H9 (cell line): ENCODE measurements around the gene GATA5. TPM values are rescaled to one million over a fixed set of nuclear protein-coding genes. Genes with fewer than 3 reads are reported as not detected.

Experiments used
- DNase-seq: peaks from one replicate; pipeline ENCODE4 v3.0.0-alpha.2; 2017
- H2AFZ ChIP-seq: one replicate; pipeline ENCODE4 v1.6.1; 2013; ENCODE audit warnings: mild to moderate bottlenecking, low read length, control low read depth, moderate library complexity
- H2AK5ac ChIP-seq: 2 replicates; pipeline ENCODE4 v1.6.1; 2013; ENCODE audit warnings: low read length, control low read depth, mixed read lengths; ENCODE audit not compliant: insufficient read length
- H2BK120ac ChIP-seq: one replicate; pipeline ENCODE4 v1.6.1; 2013; ENCODE audit warnings: low read depth, mild to moderate bottlenecking, low read length, control low read depth, inconsistent platforms; ENCODE audit not compliant: poor library complexity, severe bottlenecking
- H2BK12ac ChIP-seq: 2 replicates; pipeline ENCODE4 v1.6.1; 2013; ENCODE audit warnings: low read length, control low read depth, mixed read lengths, low read depth; ENCODE audit not compliant: insufficient read length
- H2BK15ac ChIP-seq: 2 replicates; pipeline ENCODE4 v1.6.1; 2013; ENCODE audit warnings: low read depth, low read length, control low read depth
- H2BK20ac ChIP-seq: one replicate; pipeline ENCODE4 v1.6.1; 2013; ENCODE audit warnings: low read depth, mild to moderate bottlenecking, low read length, control low read depth, inconsistent platforms; ENCODE audit not compliant: poor library complexity, severe bottlenecking
- H2BK5ac ChIP-seq: 2 replicates; pipeline ENCODE4 v1.6.1; 2013; ENCODE audit warnings: low read length, control low read depth, mixed read lengths; ENCODE audit not compliant: insufficient read length
- H3K14ac ChIP-seq: 2 replicates; pipeline ENCODE4 v1.6.1; 2013; ENCODE audit warnings: low read length, control low read depth; ENCODE audit not compliant: insufficient read depth
- H3K18ac ChIP-seq: 2 replicates; pipeline ENCODE4 v1.6.1; 2013; ENCODE audit warnings: low read depth, mild to moderate bottlenecking, mixed read lengths, low read length, control low read depth; ENCODE audit not compliant: insufficient read length
- H3K23ac ChIP-seq: 2 replicates; pipeline ENCODE4 v1.6.1; 2013; ENCODE audit warnings: low read length, control low read depth, mixed read lengths, low read depth; ENCODE audit not compliant: insufficient read length
- H3K23me2 ChIP-seq: 2 replicates; pipeline ENCODE4 v1.6.1; 2013; ENCODE audit warnings: low read depth, mild to moderate bottlenecking, mixed read lengths, low read length, control low read depth; ENCODE audit not compliant: insufficient read length, poor library complexity, severe bottlenecking
- H3K27ac ChIP-seq: 2 replicates; pipeline ENCODE4 v1.5.1; 2013; ENCODE audit warnings: low read length, control low read depth, mixed read lengths, low read depth; ENCODE audit not compliant: insufficient read length
- H3K27me3 ChIP-seq: 2 replicates; pipeline ENCODE4 v1.6.1; 2013; ENCODE audit warnings: low read length, control low read depth, inconsistent platforms; ENCODE audit not compliant: insufficient read depth
- H3K4ac ChIP-seq: 2 replicates; pipeline ENCODE4 v1.6.1; 2013; ENCODE audit warnings: low read depth, mild to moderate bottlenecking, control low read depth, inconsistent platforms, low read length, moderate library complexity
- H3K4me1 ChIP-seq: 2 replicates; pipeline ENCODE4 v1.6.1; 2013; ENCODE audit warnings: low read length, control low read depth, inconsistent platforms; ENCODE audit not compliant: insufficient read depth
- H3K4me2 ChIP-seq: 2 replicates; pipeline ENCODE4 v1.6.1; 2013; ENCODE audit warnings: low read length, control low read depth, mixed read lengths; ENCODE audit not compliant: insufficient read length, insufficient read depth
- H3K56ac ChIP-seq: 2 replicates; pipeline ENCODE4 v1.6.1; 2013; ENCODE audit warnings: low read depth, mild to moderate bottlenecking, mixed read lengths, low read length, control low read depth; ENCODE audit not compliant: insufficient read length
- H3K79me1 ChIP-seq: 2 replicates; pipeline ENCODE4 v1.6.1; 2013; ENCODE audit warnings: low read depth, mild to moderate bottlenecking, moderate library complexity, low read length, control low read depth, inconsistent platforms; ENCODE audit not compliant: insufficient read depth, poor library complexity, severe bottlenecking
- H3K79me2 ChIP-seq: 2 replicates; pipeline ENCODE4 v1.6.1; 2013; ENCODE audit warnings: low read length, control low read depth, inconsistent platforms; ENCODE audit not compliant: insufficient read depth
- H3K9ac ChIP-seq: 2 replicates; pipeline ENCODE4 v1.6.1; 2013; ENCODE audit warnings: low read length, control low read depth, mixed read lengths; ENCODE audit not compliant: insufficient read length; ENCODE audit errors: extremely low read depth
- H3K9me3 ChIP-seq: one replicate; pipeline ENCODE4 v1.6.1; 2013; ENCODE audit warnings: low read depth, low read length, inconsistent platforms; ENCODE audit not compliant: control insufficient read depth
- H3T11ph ChIP-seq: one replicate; pipeline ENCODE4 v1.6.1; 2013; ENCODE audit warnings: mild to moderate bottlenecking, low read length, control low read depth, inconsistent platforms
- H4K20me1 ChIP-seq: one replicate; pipeline ENCODE4 v1.6.1; 2013; ENCODE audit not compliant: control insufficient read depth, insufficient read length, insufficient read depth
- H4K5ac ChIP-seq: 2 replicates; pipeline ENCODE4 v1.6.1; 2013; ENCODE audit warnings: low read depth, mild to moderate bottlenecking, mixed read lengths, low read length, control low read depth; ENCODE audit not compliant: insufficient read length
- H4K8ac ChIP-seq: replicated peaks from 2 replicates; pipeline ENCODE4 v1.6.1; 2013; ENCODE audit warnings: low read length, control low read depth, mixed read lengths, low read depth; ENCODE audit not compliant: insufficient read length
- H4K91ac ChIP-seq: 2 replicates; pipeline ENCODE4 v1.6.1; 2013; ENCODE audit warnings: low read depth, mild to moderate bottlenecking, moderate library complexity, mixed read lengths, low read length, control low read depth; ENCODE audit not compliant: insufficient read length
- H3K27ac Mint-ChIP-seq, 3 experiments: 2 replicates in 2 of 3; 3 replicates in 1 of 3; pipeline ENCODE4 v1.8.0; 2020 to 2021; ENCODE audit warnings: mixed read lengths in 3 of 3, mild to moderate bottlenecking in 1 of 3, moderate library complexity in 1 of 3
- H3K27me3 Mint-ChIP-seq: 2 replicates; pipeline ENCODE4 v1.8.0; 2021; ENCODE audit warnings: low read depth, mild to moderate bottlenecking, moderate library complexity, mixed read lengths
- H3K36me3 Mint-ChIP-seq, 3 experiments: 2 replicates in 2 of 3; 3 replicates in 1 of 3; pipeline ENCODE4 v1.8.0; 2020 to 2021; ENCODE audit warnings: low read depth in 3 of 3, mixed read lengths in 3 of 3; ENCODE audit not compliant: insufficient read depth in 1 of 3
- H3K4me1 Mint-ChIP-seq, 2 experiments: 2 replicates each; pipeline ENCODE4 v1.8.0; 2020; ENCODE audit warnings: mixed read lengths in 2 of 2
- H3K4me3 Mint-ChIP-seq, 2 experiments: 2 replicates in 1 of 2; 3 replicates in 1 of 2; pipeline ENCODE4 v1.8.0; 2020 to 2021; ENCODE audit warnings: mild to moderate bottlenecking in 2 of 2, mixed read lengths in 2 of 2, moderate library complexity in 1 of 2
- H3K9me3 Mint-ChIP-seq, 2 experiments: 2 replicates in 1 of 2; 3 replicates in 1 of 2; pipeline ENCODE4 v1.8.0; 2020; ENCODE audit warnings: mild to moderate bottlenecking in 2 of 2, mixed read lengths in 2 of 2, moderate library complexity in 1 of 2
- CTCF ChIP-seq: fragments of 200-600 bp; sonication (generic); conservative IDR thresholded peaks from 3 replicates; pipeline ENCODE4 v1.8.0; 2021; ENCODE audit warnings: antibody characterized with exemption, mild to moderate bottlenecking
- WGBS: extraction: QIAGEN DNeasy Blood & Tissue Kit; methylation state at CpG from one replicate; pipeline ENCODE4 v1.1.7; 2013; ENCODE audit warnings: missing lambda C conversion rate, low lambda C conversion rate, mixed read lengths; ENCODE audit not compliant: insufficient read length; ENCODE audit errors: extremely low coverage; 5-methylcytosine and 5-hydroxymethylcytosine counted together
- total RNA-seq: library from RNA; stranded (reverse); gene quantifications from 2 replicates; pipeline ENCODE4 v1.2.1, GENCODE V29; 2021

Gene GATA5
- total RNA-seq, 1 experiment from 2014 or later = 0.24 TPM

- no peak for TF ChIP-seq CTCF
- Histone ChIP-seq H3K4me1 (no peaks in the 10 kb centered on the region), H2AK5ac (no peak overlapping the region), H4K5ac (no peak overlapping the region), H3K14ac (no peak overlapping the region), H3K18ac (no peak overlapping the region), H2BK20ac (no peak overlapping the region), H3K79me1 (no peaks in the 10 kb centered on the region), H3K23ac (no peak overlapping the region), H3K79me2 (no peaks in the 10 kb centered on the region), H4K8ac (no peak overlapping the region), H3K23me2 (no peaks in the 10 kb centered on the region), H3K56ac (no peak overlapping the region), H2AFZ (no peak overlapping the region), H4K20me1 (no peaks in the 10 kb centered on the region), H2BK12ac (no peak overlapping the region), H2BK120ac (no peak overlapping the region), H3K27me3 (no peaks in the 10 kb centered on the region), H4K91ac (no peak overlapping the region), H3T11ph (no peak overlapping the region), H3K4ac (no peak overlapping the region), H3K27ac (no peak overlapping the region), H2BK15ac (no peak overlapping the region), H3K9me3 (no peaks in the 10 kb centered on the region), H2BK5ac (no peak overlapping the region), H3K9ac (no peak overlapping the region), H3K4me2 (no peak overlapping the region)
- DNase-seq = no peak
- no peak overlapping the region; a peak in 1 of 5 replicates for H3K4me3 Mint-ChIP-seq
- H3K4me1 Mint-ChIP-seq = peaks cover 0 to 4% of the 10 kb centered on the region in 2 experiments; a peak in 1 of 4 replicates
- H3K27me3 Mint-ChIP-seq = peaks cover 53% of the 10 kb centered on the region
- peaks cover 0 to 2% of the 10 kb centered on the region in 2 experiments; a peak in 1 of 5 replicates for H3K9me3 Mint-ChIP-seq
- no CpG with 5 or more reads among the region's 12 CpGs for WGBS
- no peaks in the 10 kb centered on the region for H3K36me3 Mint-ChIP-seq
- peak overlapping the region in 1 of 3 experiments; percentile 79; a peak in 1 of 7 replicates for H3K27ac Mint-ChIP-seq
Observed at GRCh38 chr20:62437496-62437895, 38.3 kb downstream of the GATA5 start.
